Esophagus muscularis mucosa (tissue), 4 donors: ENCODE data around the gene ADCY7. TPM values are rescaled to one million over a fixed set of nuclear protein-coding genes. Genes with fewer than 3 reads are reported as not detected.

Experiments
- DNase-seq: peaks from one replicate; pipeline ENCODE4 v3.0.0-alpha.2; 2017; ENCODE audit errors: extremely low spot score
- H3K27ac ChIP-seq, 4 donors: fragments of 200-600 bp; sonication (generic); replicated peaks in 1 of 4; 1 replicate in 3 of 4; 2 replicates in 1 of 4; pipeline ENCODE4 v1.5.1; 2016 to 2019; ENCODE audit warnings: mild to moderate bottlenecking in 1 of 4
- H3K27me3 ChIP-seq, 4 donors: fragments of 200-600 bp; sonication (generic); one replicate each; pipeline versions ENCODE4 v1.5.1 to v1.6.0; 2016 to 2019
- H3K36me3 ChIP-seq, 4 donors: fragments of 200-600 bp; sonication (generic); one replicate each; pipeline ENCODE4 v1.5.1; 2016 to 2019
- H3K4me1 ChIP-seq, 4 donors: fragments of 200-600 bp; sonication (generic); one replicate each; pipeline ENCODE4 v1.5.1; 2016 to 2019
- H3K4me3 ChIP-seq, 4 donors: fragments of 200-600 bp; sonication (generic); 1 replicate in 2 of 4; 2 replicates in 2 of 4; pipeline ENCODE4 v1.5.1; 2016 to 2019; ENCODE audit warnings: mild to moderate bottlenecking in 4 of 4, moderate library complexity in 1 of 4
- H3K9me3 ChIP-seq, 4 donors: fragments of 200-600 bp; sonication (generic); 1 replicate in 3 of 4; 2 replicates in 1 of 4; pipeline ENCODE4 v1.5.1; 2016 to 2019
- EP300 ChIP-seq: sonication (generic); formaldehyde crosslinking; IDR thresholded peaks from one replicate; pipeline ENCODE4 v1.6.1; 2017; ENCODE audit warnings: antibody characterized with exemption
- POLR2A ChIP-seq: fragments of 450-650 bp; IDR thresholded peaks from one replicate; pipeline ENCODE4 v1.6.1; 2017; ENCODE audit warnings: antibody characterized with exemption, moderate library complexity, mild to moderate bottlenecking, low read depth
- POLR2AphosphoS5 ChIP-seq, 2 donors: sonication (generic); formaldehyde crosslinking; IDR thresholded peaks; one replicate each; pipeline ENCODE4 v1.6.1; 2017; ENCODE audit warnings: antibody characterized with exemption in 2 of 2
- WGBS: methylation state at CpG from one replicate; pipeline ENCODE4 v1.1.5; 2018; 5-methylcytosine and 5-hydroxymethylcytosine counted together
- intact Hi-C: fragments of 100-400 bp; cut with DNase I; formaldehyde crosslinking; loops from one replicate; pipeline ENCODE4 v1.15.1; 2023
- small RNA-seq, 3 donors: library from RNA; depleted of rRNA; stranded (forward); fragments of <200 nt; gene quantifications; one replicate each; pipeline ENCODE3, GENCODE V24; 2016
- total RNA-seq, 4 donors: library from RNA; depleted of rRNA; stranded (reverse); fragments of >200 nt; gene quantifications; one replicate each; pipeline versions ENCODE4 v1.1.0 to v1.2.1, GENCODE V29; 2016
- TF ChIP-seq, protein P1 (sequence below), 3 experiments: fragments of 200-600 bp in 2 of 3; fragments of 450-650 bp in 1 of 3; sonication (generic) in 2 of 3; IDR thresholded peaks; one replicate each; pipeline ENCODE4 v1.5.1; 2017 to 2019; ENCODE audit warnings: antibody characterized with exemption in 3 of 3, mild to moderate bottlenecking in 2 of 3, moderate library complexity in 1 of 3

Gene ADCY7
- total RNA-seq, 4 donors from 2014 or later = 12.3 to 17.4 (median 15.6) TPM

DNA sequence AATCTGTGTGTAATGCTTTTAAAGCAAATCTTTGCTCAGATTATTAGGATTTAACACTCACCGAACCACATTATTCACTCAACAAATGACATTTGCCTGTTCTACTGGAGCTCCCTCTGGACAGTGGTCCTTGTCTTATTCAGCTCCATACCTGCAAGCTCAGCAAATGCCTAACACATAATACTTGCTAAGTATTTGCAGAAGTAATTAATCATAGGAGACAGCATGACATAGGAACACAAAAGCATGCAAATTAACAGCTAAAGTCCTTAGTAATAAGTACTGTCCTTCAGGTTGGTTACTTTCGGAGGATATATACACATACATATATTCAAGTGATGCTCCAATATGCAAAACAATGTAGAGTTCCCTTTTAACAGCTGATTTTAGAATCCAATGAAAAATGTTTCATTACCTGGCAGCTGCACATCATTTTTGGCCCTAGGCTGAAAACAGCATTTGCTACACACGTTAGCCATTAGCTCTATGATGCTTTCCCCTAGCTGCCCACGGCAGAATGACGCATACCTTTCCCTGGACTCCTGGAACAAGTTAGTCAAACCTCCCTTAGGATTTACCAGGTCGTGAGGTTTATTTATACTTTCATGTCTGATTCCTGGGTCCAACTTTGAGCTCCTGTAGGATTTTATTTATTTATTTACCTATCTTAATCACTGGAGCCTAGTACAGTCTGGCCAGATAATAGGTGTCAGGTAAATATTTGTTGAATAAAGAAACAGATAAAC, 93.9 kb downstream of the ADCY7 start:
- Histone ChIP-seq H3K27me3 (no peaks in the 10 kb centered on the region), H3K4me1 (peaks cover 9 to 58% (median 40%) of the 10 kb centered on the region in 4 donors), H3K36me3 (peaks cover 0 to 39% (median 21%) of the 10 kb centered on the region in 4 donors), H3K27ac (peak overlapping the region; percentile 60 to 68 (median 64)), H3K4me3 (no peak overlapping the region), H3K9me3 (no peaks in the 10 kb centered on the region)
- intact Hi-C loops = loop anchor here (10.0 kb wide), 2 partner anchors 205 to 295 kb away; partner anchors contain the start of genes HEATR3 and TENT4B
- peak in 1 of 2 donors; percentile 53 for TF ChIP-seq POLR2AphosphoS5 (IDR thresholded peaks at IDR 0.05)
- TF ChIP-seq, protein P1, sequence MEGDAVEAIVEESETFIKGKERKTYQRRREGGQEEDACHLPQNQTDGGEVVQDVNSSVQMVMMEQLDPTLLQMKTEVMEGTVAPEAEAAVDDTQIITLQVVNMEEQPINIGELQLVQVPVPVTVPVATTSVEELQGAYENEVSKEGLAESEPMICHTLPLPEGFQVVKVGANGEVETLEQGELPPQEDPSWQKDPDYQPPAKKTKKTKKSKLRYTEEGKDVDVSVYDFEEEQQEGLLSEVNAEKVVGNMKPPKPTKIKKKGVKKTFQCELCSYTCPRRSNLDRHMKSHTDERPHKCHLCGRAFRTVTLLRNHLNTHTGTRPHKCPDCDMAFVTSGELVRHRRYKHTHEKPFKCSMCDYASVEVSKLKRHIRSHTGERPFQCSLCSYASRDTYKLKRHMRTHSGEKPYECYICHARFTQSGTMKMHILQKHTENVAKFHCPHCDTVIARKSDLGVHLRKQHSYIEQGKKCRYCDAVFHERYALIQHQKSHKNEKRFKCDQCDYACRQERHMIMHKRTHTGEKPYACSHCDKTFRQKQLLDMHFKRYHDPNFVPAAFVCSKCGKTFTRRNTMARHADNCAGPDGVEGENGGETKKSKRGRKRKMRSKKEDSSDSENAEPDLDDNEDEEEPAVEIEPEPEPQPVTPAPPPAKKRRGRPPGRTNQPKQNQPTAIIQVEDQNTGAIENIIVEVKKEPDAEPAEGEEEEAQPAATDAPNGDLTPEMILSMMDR (IDR thresholded peaks at IDR 0.05) = no peak
- no peak for DNase-seq
- WGBS = 57% methylated on average over 6 of the region's 6 CpGs

DNA sequence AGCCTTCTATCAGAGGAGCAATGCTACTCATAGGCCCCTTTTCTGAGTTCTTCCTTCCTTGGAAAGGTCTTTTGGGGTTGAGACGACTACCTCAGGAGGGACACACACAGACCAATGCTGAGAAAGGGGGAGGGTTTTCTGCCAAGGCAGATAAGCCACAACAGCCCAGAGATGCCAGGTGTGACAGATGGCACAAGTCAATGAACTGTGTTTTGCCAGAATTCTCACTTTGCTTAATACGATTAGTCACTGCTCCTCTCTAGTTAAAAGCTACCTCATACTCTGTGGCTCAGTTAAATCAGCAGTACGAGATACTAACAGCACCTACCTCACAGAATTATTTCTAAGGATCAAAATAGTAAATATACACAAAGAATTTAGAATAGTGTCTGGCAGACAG, 94.4 kb downstream of the ADCY7 start:
- WGBS = 45% methylated on average over 3 of the region's 3 CpGs
- H3K4me3 ChIP-seq = no peak overlapping the region
- TF ChIP-seq, protein P1 (IDR thresholded peaks at IDR 0.05) = no peak
- TF ChIP-seq POLR2A = no peak
- no peak for TF ChIP-seq POLR2AphosphoS5 (IDR thresholded peaks at IDR 0.05)
- no peak for TF ChIP-seq EP300
- no peaks in the 10 kb centered on the region for H3K9me3 ChIP-seq
- H3K27me3 ChIP-seq = no peaks in the 10 kb centered on the region
- peaks cover 10 to 62% (median 46%) of the 10 kb centered on the region in 4 donors for H3K4me1 ChIP-seq
- intact Hi-C loops = loop anchor here (10.0 kb wide), 2 partner anchors 206 to 296 kb away; partner anchors contain the start of genes HEATR3 and TENT4B
- H3K36me3 ChIP-seq = peaks cover 0 to 39% (median 21%) of the 10 kb centered on the region in 4 donors
- no peak for DNase-seq
- peak overlapping the region; percentile 60 to 68 (median 64) for H3K27ac ChIP-seq

DNA sequence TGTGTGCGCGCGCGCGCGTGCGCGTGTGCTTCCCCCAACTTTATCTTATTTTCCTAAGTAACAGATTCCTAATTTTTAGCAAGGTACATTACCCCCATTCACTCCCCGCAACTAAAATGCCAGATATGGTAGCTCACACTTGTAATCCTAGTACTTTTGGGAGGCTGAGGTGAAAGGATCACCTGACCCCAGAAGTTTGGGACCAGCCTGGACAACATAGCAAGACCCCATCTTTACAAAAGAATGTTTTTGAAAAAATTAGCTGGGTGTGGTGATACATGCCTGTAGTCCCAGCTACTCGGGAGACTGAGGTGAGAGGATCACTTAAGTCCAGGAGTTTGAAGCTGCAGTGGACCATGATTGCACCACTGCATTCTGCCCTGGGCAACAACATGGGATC, 97.3 kb downstream of the ADCY7 start:
- WGBS = 92% methylated on average over 10 of the region's 10 CpGs
- peaks cover 31 to 84% (median 68%) of the 10 kb centered on the region in 4 donors for H3K4me1 ChIP-seq
- H3K4me3 ChIP-seq = no peak overlapping the region
- H3K27me3 ChIP-seq = no peaks in the 10 kb centered on the region
- intact Hi-C loops = loop anchor here (10.0 kb wide), 2 partner anchors 209 to 299 kb away; partner anchors contain the start of genes HEATR3 and TENT4B
- H3K27ac ChIP-seq = no peak overlapping the region
- no peak for TF ChIP-seq POLR2AphosphoS5 (IDR thresholded peaks at IDR 0.05)
- TF ChIP-seq, protein P1 (IDR thresholded peaks at IDR 0.05) = no peak
- TF ChIP-seq POLR2A = no peak
- TF ChIP-seq EP300 = no peak
- H3K36me3 ChIP-seq = peaks cover 0 to 25% (median 17%) of the 10 kb centered on the region in 4 donors
- H3K9me3 ChIP-seq = no peaks in the 10 kb centered on the region
- DNase-seq = no peak

DNA sequence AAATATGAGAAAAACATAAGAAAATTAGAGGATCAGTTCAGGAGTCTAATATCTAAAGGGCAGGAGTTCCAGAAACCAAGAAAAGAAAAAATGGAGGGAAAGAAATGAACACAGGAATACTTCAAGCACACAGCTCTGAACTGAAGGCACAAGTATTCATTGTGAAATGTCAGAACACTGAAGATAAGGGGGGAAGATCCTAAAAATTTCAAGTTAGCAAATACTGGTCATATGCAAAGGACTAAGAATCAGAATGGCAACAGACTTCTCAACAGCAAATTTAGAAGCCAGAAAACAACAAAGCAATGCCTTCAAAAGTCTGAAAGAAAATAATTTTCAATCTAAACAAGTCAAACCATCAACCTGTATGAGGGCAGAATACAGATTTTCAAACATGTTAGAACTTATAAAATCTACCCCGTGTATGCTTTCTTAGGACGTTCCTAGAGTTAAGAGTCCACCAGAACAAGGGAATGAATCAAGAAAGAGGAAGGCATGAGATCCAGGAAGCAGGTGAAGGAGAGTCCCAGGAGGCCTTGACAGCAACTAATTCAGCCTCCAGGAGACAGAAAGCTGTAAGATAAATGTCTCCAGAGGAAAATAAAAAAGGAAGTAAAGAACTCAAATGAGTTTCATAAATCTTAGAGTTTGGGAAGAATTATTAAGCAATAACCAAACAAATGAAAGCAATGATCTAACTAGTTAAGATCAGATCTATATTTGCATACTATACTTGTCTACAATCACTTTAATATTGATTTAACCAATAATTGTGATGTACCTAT, 99.6 kb downstream of the ADCY7 start:
- no peaks in the 10 kb centered on the region for H3K27me3 ChIP-seq
- no peak for DNase-seq
- no peaks in the 10 kb centered on the region for H3K9me3 ChIP-seq
- peaks cover 29 to 70% (median 59%) of the 10 kb centered on the region in 4 donors for H3K4me1 ChIP-seq
- TF ChIP-seq EP300 = no peak
- no peak overlapping the region for H3K4me3 ChIP-seq
- peaks cover 0 to 25% (median 17%) of the 10 kb centered on the region in 4 donors for H3K36me3 ChIP-seq
- 46% methylated on average over 2 of the region's 2 CpGs for WGBS
- intact Hi-C loops = loop anchor here (5.0 to 10.0 kb wide), 6 partner anchors 119 to 376 kb away; partner anchors contain the start of genes CYLD, HEATR3, NKD1 and TENT4B
- H3K27ac ChIP-seq = no peak overlapping the region

Small RNA genes within 50 kb of the gene (small RNA-seq; reads per million reads assigned to genes)
- 0 reads per million in 3 donors for gene MIR6771

Other genes with a start within 250 kb of the ADCY7 start
- 10 to 100 TPM; 11.2 to 18.7 (median 14.2) TPM for gene CNEP1R1, start 241.3 kb upstream of the ADCY7 start, total RNA-seq
- 10 to 100 TPM in 3 of 4 donors, 1 to 10 TPM in 1; 10.0 to 25.7 (median 12.4) TPM for gene HEATR3, start 200.6 kb upstream of the ADCY7 start, total RNA-seq
- gene TENT4B, start 113.2 kb upstream of the ADCY7 start, total RNA-seq = 10 to 100 TPM in 3 of 4 donors, 1 to 10 TPM in 1; 9.9 to 18.3 (median 16.7) TPM
- gene BRD7, start 102.4 kb downstream of the ADCY7 start, total RNA-seq = 10 to 100 TPM; 49.5 to 68.1 (median 56.5) TPM